Neuron (in vitro differentiated cells): Measurements from ENCODE around the gene MX1.

Source experiments
- H2AFZ ChIP-seq: one replicate; pipeline ENCODE4 v1.6.1; 2013; ENCODE audit warnings: low read depth, mild to moderate bottlenecking, inconsistent platforms, low read length, moderate library complexity
- H3K27me3 ChIP-seq: one replicate; pipeline ENCODE4 v1.6.1; 2013; ENCODE audit warnings: low read length; ENCODE audit not compliant: insufficient read depth
- H3K36me3 ChIP-seq: one replicate; pipeline ENCODE4 v1.6.1; 2013; ENCODE audit warnings: low read length; ENCODE audit not compliant: insufficient read depth
- H3K4me1 ChIP-seq: one replicate; pipeline ENCODE4 v1.6.1; 2013; ENCODE audit warnings: low read length; ENCODE audit not compliant: insufficient read depth
- H3K4me3 ChIP-seq: 2 replicates; pipeline ENCODE4 v1.5.1; 2013; ENCODE audit warnings: mild to moderate bottlenecking, low read length, moderate library complexity
- H3K9me3 ChIP-seq: one replicate; pipeline ENCODE4 v1.6.1; 2013; ENCODE audit warnings: low read length

The MX1 gene

DNA sequence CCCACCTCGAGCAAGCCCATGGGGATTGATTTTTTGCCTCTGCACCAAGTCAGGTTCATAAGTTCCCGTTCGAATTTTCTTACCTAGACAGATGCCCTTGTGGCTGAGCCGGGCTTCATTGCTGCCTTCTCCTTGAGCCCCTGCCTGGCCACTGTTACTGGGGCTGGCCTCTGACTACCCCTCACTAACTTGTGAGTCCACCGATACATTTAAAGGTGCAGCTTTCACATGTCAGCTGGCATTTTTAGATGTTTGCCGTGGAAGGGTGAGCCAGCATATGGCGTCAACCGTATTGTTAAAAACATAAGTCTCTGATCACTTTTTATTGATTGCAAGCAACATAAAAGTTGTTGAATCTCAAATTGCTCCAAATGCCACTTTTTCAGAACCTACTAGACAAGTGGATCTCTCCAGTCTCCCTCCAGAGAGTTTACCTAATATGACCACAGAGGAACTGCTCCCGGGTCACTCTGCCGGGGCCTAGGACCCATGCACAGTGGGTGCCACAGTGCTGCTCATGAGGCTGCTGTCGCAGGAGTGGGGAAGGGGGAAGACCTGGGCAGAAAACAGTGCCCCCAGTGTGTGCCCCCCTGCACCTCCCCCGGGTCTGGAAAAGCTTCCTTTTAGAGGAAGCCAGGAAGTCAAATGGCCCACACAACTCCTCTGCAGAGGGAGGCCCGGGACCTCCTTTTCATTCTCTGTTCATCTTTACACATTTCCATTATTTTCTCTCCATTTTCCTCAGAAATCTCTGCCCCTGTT is 18.8 kb downstream of the MX1 start:
- no peaks in the 10 kb centered on the region for H3K9me3 ChIP-seq
- H3K4me1 ChIP-seq: no peaks in the 10 kb centered on the region
- no peaks in the 10 kb centered on the region for H3K36me3 ChIP-seq
- H3K27me3 ChIP-seq: no peaks in the 10 kb centered on the region
- no peak overlapping the region for H2AFZ ChIP-seq
- H3K4me3 ChIP-seq: no peak overlapping the region

DNA sequence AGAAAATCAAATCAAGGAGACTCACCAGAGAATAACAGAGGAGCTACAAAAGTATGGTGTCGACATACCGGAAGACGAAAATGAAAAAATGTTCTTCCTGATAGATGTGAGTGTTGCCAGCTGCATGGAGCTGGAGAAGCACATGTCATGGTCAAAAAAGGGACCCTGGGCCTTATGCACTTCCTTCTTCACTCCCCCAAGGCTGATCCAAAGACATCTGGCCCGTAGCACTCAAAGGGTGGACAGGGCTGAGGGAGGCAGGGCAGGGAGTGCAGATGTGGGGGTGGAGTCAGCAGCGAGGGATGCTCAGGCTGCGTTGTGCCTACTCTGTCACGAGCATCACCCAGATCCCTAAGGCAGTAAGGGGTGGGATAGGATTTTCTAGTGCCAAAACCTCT is 19.4 kb downstream of the MX1 start:
- no peak overlapping the region for H3K4me3 ChIP-seq
- no peaks in the 10 kb centered on the region for H3K36me3 ChIP-seq
- no peaks in the 10 kb centered on the region for H3K27me3 ChIP-seq
- H3K9me3 ChIP-seq: no peaks in the 10 kb centered on the region
- no peak overlapping the region for H2AFZ ChIP-seq
- no peaks in the 10 kb centered on the region for H3K4me1 ChIP-seq

DNA sequence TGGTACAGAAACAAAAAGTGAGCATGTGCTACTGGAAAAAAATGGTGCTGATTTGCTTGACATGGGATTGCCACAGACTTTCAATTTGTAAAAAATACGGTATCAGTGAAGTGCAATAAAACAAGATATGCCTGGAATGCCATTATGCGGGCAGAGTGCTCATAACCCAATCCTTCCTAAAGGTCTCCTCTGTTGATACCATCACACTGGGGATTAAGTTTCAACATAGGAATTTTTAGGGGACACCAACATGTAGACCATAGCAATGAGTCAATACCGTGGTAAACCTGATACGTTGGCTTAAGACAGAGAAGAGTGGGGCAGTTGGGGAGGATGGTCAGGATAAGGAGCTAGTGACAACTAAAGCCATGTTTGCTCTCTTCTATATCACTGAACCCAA is 20.5 kb downstream of the MX1 start:
- Histone ChIP-seq H2AFZ (no peak overlapping the region), H3K4me1 (no peaks in the 10 kb centered on the region), H3K4me3 (no peak overlapping the region), H3K36me3 (no peaks in the 10 kb centered on the region), H3K27me3 (no peaks in the 10 kb centered on the region), H3K9me3 (no peaks in the 10 kb centered on the region)

DNA sequence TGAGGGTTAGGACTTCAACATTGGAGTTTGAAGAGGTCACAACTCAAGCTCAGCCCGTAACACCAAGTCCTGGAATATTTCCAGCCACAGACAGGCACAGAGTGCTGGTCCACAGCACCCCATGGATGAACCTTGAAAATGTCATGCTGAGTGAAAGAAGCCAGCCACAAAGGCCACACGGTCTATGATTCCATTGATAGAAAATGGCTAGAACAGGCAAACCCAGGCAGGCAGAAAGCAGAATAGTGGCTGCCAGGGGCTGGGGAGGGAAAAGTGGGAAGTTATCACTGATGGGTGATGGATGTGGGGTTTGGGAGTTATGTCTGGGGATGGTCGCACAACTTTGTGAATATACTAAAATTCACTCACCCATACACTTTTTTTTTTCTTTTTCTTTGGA is 21.3 kb downstream of the MX1 start:
- H3K9me3 ChIP-seq: no peaks in the 10 kb centered on the region
- H3K4me1 ChIP-seq: no peaks in the 10 kb centered on the region
- H3K36me3 ChIP-seq: no peaks in the 10 kb centered on the region
- H3K4me3 ChIP-seq: no peak overlapping the region
- H3K27me3 ChIP-seq: no peaks in the 10 kb centered on the region
- no peak overlapping the region for H2AFZ ChIP-seq

DNA sequence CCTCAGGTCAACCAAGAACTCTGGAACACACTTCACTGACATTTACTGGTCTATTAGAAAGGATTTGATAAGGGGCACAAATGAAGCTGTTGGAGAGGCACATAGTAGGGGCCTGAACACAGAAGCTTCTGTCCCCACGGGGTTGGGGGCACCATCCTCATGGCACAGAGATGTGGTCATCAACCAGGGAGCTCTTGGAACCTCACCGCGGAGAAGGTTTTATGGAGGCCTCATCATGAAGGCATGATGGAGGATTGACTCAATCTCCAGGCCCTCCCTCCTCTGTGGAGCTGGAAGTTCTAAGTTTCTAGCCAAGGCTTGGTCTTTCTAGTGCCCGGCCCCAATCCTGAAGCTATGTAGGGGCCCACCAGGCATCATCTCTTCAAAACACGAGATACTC is 23.6 kb downstream of the MX1 start:
- Histone ChIP-seq H3K9me3 (no peaks in the 10 kb centered on the region), H2AFZ (no peak overlapping the region), H3K4me1 (no peaks in the 10 kb centered on the region), H3K27me3 (no peaks in the 10 kb centered on the region), H3K4me3 (no peak overlapping the region), H3K36me3 (no peaks in the 10 kb centered on the region)

DNA sequence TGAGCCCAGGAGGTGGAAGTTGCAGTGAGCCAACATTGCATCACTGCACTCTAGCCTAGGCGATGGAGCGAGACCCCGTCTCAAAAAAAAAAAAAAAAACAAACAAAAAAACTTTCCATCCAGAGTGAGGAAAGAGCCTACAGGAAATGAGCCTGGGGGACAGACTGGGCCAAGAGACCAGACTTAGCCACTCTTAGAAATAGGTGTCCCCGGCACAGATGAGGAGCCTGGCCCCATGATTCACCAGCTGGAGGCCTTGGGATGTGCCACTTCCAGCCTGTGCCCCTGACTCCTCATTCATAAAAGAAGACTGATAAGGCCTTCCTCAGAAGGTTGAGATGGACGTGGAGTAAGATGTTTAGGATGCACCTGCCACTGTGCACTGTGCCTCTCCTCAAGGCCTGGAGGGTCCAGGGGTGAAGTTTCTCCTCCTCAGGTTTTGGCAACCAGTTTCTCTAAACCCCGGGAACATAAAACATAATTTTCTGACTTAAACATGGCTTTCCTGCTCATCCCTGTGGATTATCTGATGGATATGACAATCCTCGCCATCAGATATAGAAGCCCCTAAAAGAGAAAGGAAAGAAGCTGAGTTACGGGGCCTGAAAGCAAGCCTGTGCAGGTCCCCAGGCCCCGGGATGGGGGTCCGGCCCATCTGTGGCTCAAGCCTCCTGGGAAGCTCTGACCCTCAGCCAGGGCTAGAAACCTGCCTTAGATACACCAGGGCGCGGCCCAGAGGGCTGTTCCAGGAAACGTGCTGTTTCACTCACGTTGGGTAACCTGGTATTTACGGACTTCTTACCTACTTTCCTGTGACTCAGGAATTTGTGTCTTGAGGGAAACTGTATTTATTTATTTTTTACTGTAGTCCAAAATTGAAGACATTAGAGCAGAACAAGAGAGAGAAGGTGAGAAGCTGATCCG is 26.0 kb downstream of the MX1 start:
- no peaks in the 10 kb centered on the region for H3K27me3 ChIP-seq
- H3K36me3 ChIP-seq: no peaks in the 10 kb centered on the region
- H3K4me3 ChIP-seq: no peak overlapping the region
- H3K9me3 ChIP-seq: no peaks in the 10 kb centered on the region
- no peaks in the 10 kb centered on the region for H3K4me1 ChIP-seq
- H2AFZ ChIP-seq: no peak overlapping the region

DNA sequence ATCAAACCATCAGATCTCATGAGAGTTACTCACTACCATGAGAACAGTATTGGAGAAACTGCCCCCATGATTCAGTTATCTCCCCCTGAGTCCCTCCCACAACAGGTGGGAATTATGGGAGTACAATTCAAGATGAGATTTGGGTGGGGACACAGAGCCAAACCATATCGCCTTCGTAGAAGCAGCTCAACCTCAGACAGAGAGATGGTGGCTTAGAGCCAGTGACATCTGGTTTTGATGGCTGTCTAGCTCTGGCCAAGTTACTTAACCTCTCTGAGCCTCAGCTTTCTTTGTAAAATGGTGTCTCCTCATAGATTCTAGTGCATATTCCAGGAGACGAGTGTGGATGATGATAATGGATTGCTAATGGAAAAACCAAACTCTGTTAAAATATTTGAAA is 27.2 kb downstream of the MX1 start:
- no peak overlapping the region for H3K4me3 ChIP-seq

DNA sequence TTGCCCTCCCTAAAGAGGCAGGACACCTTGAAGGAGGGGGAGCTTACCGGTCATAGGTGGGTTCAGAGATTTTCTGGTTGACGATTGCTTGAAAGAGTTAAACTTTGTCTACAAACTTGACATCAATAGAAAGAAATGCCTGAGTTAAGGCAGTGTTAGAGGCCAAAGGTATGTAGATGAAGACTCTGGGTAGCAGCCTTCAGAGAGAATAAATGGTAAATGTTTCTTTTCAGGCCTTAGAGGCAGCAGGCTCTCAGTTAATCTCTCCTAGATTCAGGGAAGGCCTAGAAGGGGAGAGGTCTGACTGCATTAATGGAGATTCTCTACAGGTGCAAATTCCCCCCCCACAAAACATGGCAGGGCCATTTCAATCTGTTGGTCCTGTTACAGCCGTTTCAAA is 27.7 kb downstream of the MX1 start:
- Histone ChIP-seq H3K36me3 (no peaks in the 10 kb centered on the region), H3K9me3 (no peaks in the 10 kb centered on the region)

More for the DNA sequence above, 27.2 kb downstream of the MX1 start:
- no peak overlapping the region for H2AFZ ChIP-seq
- no peaks in the 10 kb centered on the region for H3K4me1 ChIP-seq
- no peaks in the 10 kb centered on the region for H3K27me3 ChIP-seq
- no peaks in the 10 kb centered on the region for H3K36me3 ChIP-seq
- no peaks in the 10 kb centered on the region for H3K9me3 ChIP-seq

DNA sequence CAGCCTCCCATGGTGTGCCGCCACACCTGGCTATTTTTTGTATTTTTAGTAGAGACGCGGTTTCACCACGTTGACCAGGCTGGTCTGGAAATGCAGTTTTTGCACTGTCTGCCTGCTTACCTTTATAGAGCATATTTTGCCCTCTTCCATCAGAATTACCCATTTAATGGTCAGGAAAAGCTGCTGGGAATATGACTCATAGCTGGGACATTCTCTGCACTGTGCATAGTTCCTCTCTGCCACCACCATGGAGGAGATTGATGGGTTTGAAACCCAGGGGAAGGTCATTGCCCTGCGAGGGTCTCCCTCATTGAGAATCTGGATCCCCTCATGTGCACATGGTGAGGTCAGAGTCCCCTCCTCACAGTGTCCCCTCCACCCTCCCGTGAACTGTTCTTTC is 32.1 kb downstream of the MX1 start:
- no peaks in the 10 kb centered on the region for H3K27me3 ChIP-seq
- H2AFZ ChIP-seq: no peak overlapping the region

More for the DNA sequence above, 27.7 kb downstream of the MX1 start:
- Histone ChIP-seq H2AFZ (no peak overlapping the region), H3K4me1 (no peaks in the 10 kb centered on the region), H3K4me3 (no peak overlapping the region), H3K27me3 (no peaks in the 10 kb centered on the region)

DNA sequence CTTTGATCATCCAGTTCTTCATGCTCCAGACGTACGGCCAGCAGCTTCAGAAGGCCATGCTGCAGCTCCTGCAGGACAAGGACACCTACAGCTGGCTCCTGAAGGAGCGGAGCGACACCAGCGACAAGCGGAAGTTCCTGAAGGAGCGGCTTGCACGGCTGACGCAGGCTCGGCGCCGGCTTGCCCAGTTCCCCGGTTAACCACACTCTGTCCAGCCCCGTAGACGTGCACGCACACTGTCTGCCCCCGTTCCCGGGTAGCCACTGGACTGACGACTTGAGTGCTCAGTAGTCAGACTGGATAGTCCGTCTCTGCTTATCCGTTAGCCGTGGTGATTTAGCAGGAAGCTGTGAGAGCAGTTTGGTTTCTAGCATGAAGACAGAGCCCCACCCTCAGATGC is 32.5 kb downstream of the MX1 start:
- Histone ChIP-seq H3K4me1 (no peaks in the 10 kb centered on the region), H2AFZ (no peak overlapping the region), H3K36me3 (no peaks in the 10 kb centered on the region)

More for the DNA sequence above, 32.1 kb downstream of the MX1 start:
- H3K36me3 ChIP-seq: no peaks in the 10 kb centered on the region
- no peaks in the 10 kb centered on the region for H3K4me1 ChIP-seq
- H3K4me3 ChIP-seq: no peak overlapping the region
- H3K9me3 ChIP-seq: no peaks in the 10 kb centered on the region

DNA sequence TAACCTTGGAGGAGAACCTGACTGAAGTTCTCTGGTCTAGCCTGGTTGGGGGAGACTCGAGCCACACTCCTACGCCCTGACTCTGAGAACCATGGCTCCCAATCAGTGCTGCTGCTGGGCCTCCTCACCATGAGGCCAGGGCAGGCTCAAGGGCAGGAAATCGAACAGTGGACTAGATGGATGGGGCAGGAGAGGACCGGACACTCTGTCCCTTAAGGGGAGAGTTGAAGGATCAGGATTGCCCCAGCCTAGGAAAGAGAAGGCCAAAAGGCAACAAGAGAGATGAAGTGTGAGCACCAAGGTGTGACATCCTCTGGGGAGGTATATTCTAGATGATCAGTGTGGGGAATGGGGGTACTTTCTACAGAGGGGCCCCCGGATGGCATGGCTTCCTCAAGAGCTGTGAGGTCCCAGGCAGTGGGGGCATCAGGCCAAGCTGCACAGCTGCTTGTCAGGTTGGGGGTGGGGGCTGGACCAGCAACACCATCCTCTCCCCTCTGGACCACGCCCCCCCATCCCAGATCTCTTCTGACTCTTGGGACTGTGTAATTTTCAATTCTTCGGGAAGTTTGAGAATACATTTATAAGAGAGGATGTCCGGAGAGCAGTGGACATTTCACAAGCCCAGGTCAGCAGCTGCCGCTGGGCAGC is 34.0 kb downstream of the MX1 start:
- no peaks in the 10 kb centered on the region for H3K9me3 ChIP-seq
- H3K27me3 ChIP-seq: no peaks in the 10 kb centered on the region
- no peaks in the 10 kb centered on the region for H3K36me3 ChIP-seq
- no peaks in the 10 kb centered on the region for H3K4me1 ChIP-seq
- H3K4me3 ChIP-seq: no peak overlapping the region
- no peak overlapping the region for H2AFZ ChIP-seq

More for the DNA sequence above, 32.5 kb downstream of the MX1 start:
- no peak overlapping the region for H3K4me3 ChIP-seq
- no peaks in the 10 kb centered on the region for H3K9me3 ChIP-seq
- no peaks in the 10 kb centered on the region for H3K27me3 ChIP-seq

DNA sequence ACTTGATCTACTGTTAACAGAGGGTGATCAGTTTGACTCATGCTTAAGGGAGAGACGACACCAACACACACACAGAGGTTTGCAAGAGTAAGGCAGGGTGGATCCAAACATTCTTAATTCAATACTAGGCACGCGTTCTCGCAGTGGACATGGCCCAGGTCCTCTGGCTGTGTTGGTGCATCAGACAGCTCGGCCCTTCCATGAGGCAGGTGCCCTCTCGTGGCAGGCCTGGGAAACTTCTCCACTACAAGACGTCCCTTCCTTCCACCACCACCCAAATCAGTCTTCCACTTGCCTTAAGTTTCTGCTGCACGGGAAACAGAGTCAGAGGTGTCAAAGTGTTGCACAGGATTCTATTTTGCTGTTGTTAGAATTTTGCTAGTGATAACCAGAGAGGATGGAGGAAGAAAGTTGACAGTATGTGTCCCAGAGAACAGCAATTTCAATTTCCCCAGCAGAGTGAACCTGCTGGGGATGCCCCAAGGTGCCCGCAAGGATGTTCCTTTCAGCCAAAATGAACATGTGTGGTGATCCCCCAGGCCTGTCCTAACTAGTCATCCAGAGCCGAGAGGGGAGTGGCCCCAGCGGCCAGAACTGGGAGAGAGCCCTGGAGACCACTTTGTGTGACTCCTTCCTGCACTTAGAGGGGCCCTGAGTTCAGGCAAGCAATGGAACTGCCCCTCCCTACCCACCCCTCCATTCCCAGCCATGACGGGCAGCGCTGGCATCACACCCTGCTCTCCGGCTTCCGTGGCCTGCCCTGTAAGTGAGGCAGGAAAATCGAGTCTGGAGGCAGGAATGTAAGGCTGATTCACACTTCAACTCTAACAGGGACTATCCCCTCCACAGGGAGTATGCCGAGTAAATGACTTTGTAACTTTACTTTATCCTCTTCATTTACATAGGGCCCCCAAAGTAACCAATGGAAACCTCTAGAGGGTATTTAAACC is 34.8 kb downstream of the MX1 start:
- Histone ChIP-seq H2AFZ (no peak overlapping the region), H3K9me3 (no peaks in the 10 kb centered on the region)

More for the DNA sequence above, 34.8 kb downstream of the MX1 start:
- Histone ChIP-seq H3K27me3 (no peaks in the 10 kb centered on the region), H3K4me1 (no peaks in the 10 kb centered on the region), H3K36me3 (no peaks in the 10 kb centered on the region), H3K4me3 (no peak overlapping the region)
